ENCODE results near the gene LOXHD1.

The LOXHD1 gene

GRCh38 chr18:46657115-46657955, at the start of gene LOXHD1:
LOXHD1 (minus strand) TSS chr18:46657220; CDS start chr18:46657033, 187 bp downstream.
- DNase-seq: no peak

GRCh38 chr18:46705521-46705920, 48.5 kb upstream of the LOXHD1 start:
- no peak for DNase-seq

GRCh38 chr18:46704816-46705215, 47.8 kb upstream of the LOXHD1 start:
- DNase-seq: no peak

- no peak for DNase-seq
Measured at GRCh38 chr18:46704189-46704588, 47.2 kb upstream of the LOXHD1 start.

GRCh38 chr18:46702471-46702870, 45.5 kb upstream of the LOXHD1 start:
- DNase-seq: no peak

- DNase-seq: no peak
Measured at GRCh38 chr18:46700066-46700824, 43.2 kb upstream of the LOXHD1 start.

GRCh38 chr18:46696702-46697101, 39.7 kb upstream of the LOXHD1 start:
- DNase-seq: no peak

- DNase-seq: no peak
Measured at GRCh38 chr18:46696268-46696667, 39.2 kb upstream of the LOXHD1 start.

- DNase-seq: no peak
Measured at GRCh38 chr18:46693996-46694395, 37.0 kb upstream of the LOXHD1 start.

GRCh38 chr18:46688853-46689525, 32.0 kb upstream of the LOXHD1 start:
- DNase-seq: no peak

GRCh38 chr18:46686186-46686585, 29.2 kb upstream of the LOXHD1 start:
- no peak for DNase-seq

- DNase-seq: no peak
Measured at GRCh38 chr18:46683252-46683651, 26.2 kb upstream of the LOXHD1 start.

GRCh38 chr18:46680784-46681695, 24.0 kb upstream of the LOXHD1 start:
- DNase-seq: no peak

- DNase-seq: no peak
Measured at GRCh38 chr18:46679846-46680598, 23.0 kb upstream of the LOXHD1 start.

GRCh38 chr18:46678785-46679399, 21.9 kb upstream of the LOXHD1 start:
- DNase-seq: no peak

- DNase-seq: no peak
Measured at GRCh38 chr18:46678041-46678440, 21.0 kb upstream of the LOXHD1 start.

GRCh38 chr18:46677611-46678010, 20.6 kb upstream of the LOXHD1 start:
- no peak for DNase-seq

- no peak for DNase-seq
Measured at GRCh38 chr18:46676182-46676835, 19.3 kb upstream of the LOXHD1 start.

- no peak for DNase-seq
Measured at GRCh38 chr18:46675112-46675511, 18.1 kb upstream of the LOXHD1 start.

Measured in activated CD4-positive, alpha-beta T cell treated with anti-CD3 and anti-CD28 coated beads, Interleukin-2, Interleukin-6, amounts not matched to agents 100 ng/mL and 50 ng/mL, durations not matched to agents 16 hours and 8 hours (primary cell).